Measurements from ENCODE around the gene SLC39A1. TPM values are rescaled to one million over a fixed set of nuclear protein-coding genes. Genes with fewer than 3 reads are reported as not detected.

SLC39A1 gene
- total RNA-seq, 2 donors from 2014 or later = 109 to 117 TPM

DNA sequence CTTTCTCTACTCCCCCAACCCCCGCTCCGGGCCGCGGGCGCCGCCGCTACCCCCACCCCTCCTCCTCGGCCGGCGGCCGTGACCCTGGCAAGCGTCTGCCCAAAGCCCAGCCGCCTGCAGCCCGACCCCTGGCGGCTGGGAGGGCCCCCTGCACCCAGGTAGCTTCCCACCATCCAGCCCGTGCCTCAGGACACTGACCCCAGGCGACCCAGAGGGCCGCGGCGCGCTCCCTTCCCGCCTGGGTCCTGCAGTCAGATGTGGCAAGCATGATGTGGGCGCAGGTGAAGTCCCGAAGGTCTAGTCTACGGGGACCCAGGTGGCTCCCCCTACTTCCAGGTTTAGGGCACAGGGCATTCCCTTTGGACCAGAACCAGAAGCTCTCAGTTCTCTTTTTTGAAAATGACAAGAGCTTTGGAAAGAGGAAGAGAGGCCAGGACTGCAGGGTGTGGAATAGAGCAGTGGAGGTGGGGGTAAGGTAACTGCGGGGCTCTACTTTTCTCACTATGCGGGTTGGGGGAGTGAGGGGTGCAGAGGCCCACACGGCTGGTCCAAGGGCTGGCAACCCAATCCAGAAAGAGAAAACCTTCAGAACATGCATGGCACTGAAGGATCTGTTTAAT, 16.6 kb downstream of the SLC39A1 start, which contains the start of gene DENND4B:
Gene DENND4B, minus strand, starts transcription at position 97 of the 620 bp plus-strand sequence. CDS start 2,344 bp downstream, outside the sequence.
- H3K27ac Mint-ChIP-seq = peak within 1 kb of the TSS; percentile 96
- H3K27me3 Mint-ChIP-seq = no peaks in the 10 kb centered on the region
- peak; percentile 71 for ATAC-seq (replicated peaks)
- no peaks in the 10 kb centered on the region for H3K9me3 Mint-ChIP-seq
- H3K4me1 Mint-ChIP-seq = peaks cover 30% of the 10 kb centered on the region
- H3K4me3 Mint-ChIP-seq = peak within 1 kb of the TSS; percentile 90
- peaks cover 86% of the 10 kb centered on the region for H3K36me3 Mint-ChIP-seq (ENCODE audit: low read depth)

DNA sequence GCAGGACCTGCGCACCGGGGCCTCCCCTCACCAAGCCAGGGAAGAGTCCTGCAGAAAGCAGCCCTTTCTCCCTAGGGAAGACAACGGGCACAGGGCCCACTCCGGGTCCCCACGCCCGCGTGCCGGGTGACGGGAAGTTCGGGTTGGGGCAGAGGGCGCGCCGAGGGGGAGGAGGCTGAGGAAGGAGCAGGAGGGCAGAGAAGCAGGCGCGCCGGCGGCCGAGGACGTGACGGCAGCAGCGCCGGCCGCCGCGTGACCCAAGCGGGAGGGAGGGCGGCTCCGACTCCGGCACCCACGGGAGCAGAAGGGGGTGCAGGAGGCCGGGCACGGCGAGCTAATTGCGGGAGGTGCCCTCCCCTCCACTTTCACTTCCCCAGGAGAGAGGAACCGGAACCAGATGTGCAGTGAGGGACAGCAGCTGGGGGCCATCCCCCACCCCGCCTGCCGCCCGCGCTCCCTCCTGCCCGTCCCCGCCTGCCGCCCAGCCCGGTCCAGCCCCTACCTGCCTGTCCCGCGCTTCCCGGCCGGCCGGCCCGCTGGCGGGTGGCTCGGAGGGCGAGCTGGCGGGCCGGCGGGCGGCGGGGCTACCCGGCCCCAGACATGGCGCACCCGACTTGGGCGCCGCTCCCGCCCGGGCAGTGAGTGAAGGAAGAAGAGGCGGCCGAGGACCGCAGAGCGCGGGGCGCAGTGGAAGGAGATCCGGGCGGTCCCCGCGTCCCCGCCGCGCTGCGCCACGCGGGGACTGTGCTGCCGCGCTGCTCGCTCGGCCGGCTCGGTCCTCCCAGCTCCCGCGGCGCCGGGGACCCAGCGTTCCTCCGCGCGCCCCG, 17.3 kb downstream of the SLC39A1 start:
- Mint-ChIP-seq H3K27me3 (no peaks in the 10 kb centered on the region), H3K4me1 (peaks cover 28% of the 10 kb centered on the region), H3K36me3 (ENCODE audit: low read depth) (peaks cover 84% of the 10 kb centered on the region), H3K4me3 (peak overlapping the region; percentile 90), H3K27ac (peak overlapping the region; percentile 96), H3K9me3 (no peaks in the 10 kb centered on the region)
- peak; percentile 75 for ATAC-seq (replicated peaks)

DNA sequence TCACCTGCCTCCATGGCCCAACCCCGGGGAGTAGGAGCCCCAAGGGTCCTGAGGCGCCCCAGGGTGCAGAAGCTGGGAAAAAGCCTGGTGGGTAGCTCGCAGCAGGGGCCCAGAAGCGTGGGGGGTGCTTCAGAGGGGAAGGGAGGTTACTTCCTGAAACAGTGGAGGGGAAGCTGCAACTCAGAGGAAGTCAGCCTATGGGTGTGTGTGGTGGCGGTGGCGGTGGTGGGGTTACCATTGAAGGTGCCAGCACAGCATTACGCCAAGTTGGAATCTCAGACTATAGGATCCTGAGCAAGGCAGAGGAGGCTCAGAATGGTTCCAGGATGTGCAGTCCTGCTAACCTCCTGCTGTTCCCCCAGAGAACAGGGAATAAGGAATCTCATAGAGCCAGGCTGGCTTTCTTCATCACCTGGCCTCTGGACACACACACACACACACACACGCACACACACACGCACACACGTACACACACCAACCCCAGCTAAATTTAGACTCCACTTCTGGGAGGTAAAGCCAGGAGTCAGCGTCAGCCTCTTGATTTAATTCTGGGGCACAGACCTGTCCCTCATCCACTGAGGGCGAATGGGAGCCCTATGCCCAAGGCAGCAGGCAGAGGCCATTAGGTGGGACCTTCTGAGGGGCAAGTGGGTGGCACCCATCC, 18.1 kb downstream of the SLC39A1 start:
- peaks cover 28% of the 10 kb centered on the region for H3K4me1 Mint-ChIP-seq
- no peaks in the 10 kb centered on the region for H3K27me3 Mint-ChIP-seq
- peaks cover 83% of the 10 kb centered on the region for H3K36me3 Mint-ChIP-seq (ENCODE audit: low read depth)
- ATAC-seq (replicated peaks) = peak; percentile 68
- H3K4me3 Mint-ChIP-seq = peak overlapping the region; percentile 90
- H3K27ac Mint-ChIP-seq = peak overlapping the region; percentile 96
- no peaks in the 10 kb centered on the region for H3K9me3 Mint-ChIP-seq

DNA sequence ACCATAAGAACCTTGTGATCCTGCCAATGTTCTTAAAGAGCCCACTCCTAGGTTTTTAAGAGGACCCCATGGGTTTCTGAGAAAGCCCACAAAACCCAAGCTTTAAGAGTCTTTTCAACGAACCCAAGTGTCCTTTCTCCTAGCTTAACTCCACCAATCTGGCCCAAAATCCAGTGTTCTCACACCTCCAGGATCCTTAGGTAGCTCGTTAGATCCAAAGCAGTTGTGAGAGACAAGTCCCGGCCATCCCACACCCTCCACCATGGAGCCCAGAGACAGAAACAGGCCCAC, 18.6 kb downstream of the SLC39A1 start:
- Mint-ChIP-seq H3K9me3 (no peaks in the 10 kb centered on the region), H3K27ac (peak overlapping the region; percentile 96), H3K4me1 (peaks cover 29% of the 10 kb centered on the region), H3K36me3 (ENCODE audit: low read depth) (peaks cover 83% of the 10 kb centered on the region), H3K4me3 (peak overlapping the region; percentile 90), H3K27me3 (no peaks in the 10 kb centered on the region)
- peak; percentile 3 for ATAC-seq (replicated peaks)

DNA sequence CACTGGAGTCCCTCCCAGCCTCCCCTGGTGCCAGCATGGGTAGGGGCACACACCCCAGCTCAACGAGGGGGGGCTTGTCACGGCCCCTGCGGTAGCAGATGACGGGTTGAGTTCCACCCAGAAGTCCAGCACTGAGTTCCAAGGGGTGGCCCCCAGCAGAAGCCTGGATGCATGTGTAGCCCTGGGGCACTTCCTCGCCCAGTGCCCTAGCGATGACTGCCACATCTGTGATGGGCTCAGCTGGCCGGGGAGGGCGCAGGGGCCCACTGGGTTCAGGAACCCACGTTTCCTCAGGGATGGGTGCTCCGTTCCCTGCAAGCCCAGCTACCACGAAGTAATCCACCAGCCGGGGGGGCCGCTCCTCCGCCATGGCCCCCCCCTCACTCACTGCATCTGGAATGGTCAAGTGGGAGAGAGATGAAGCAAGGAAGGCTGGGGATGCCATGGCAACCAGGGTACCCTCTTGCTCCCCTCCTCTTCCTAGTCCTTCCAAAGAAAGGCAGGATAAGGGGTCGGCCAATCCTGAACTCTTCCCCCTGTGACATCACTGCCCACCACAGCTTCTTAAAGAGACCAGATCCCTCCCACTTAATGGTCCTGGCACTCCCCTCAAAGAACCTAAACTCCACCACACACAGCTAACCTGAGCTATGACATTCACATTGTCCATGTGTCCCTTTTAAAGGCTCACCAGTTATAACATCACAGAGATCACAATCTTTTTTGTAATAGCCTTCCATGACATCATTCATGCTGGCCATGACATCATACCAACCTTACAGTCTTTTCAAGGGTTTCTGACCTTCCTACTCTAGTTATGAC, 19.1 kb downstream of the SLC39A1 start:
- ATAC-seq (replicated peaks) = no peak
- Mint-ChIP-seq H3K4me1 (peaks cover 29% of the 10 kb centered on the region), H3K27ac (peak overlapping the region; percentile 96), H3K4me3 (peak overlapping the region; percentile 90), H3K9me3 (no peaks in the 10 kb centered on the region), H3K27me3 (no peaks in the 10 kb centered on the region), H3K36me3 (ENCODE audit: low read depth) (peaks cover 87% of the 10 kb centered on the region)

DNA sequence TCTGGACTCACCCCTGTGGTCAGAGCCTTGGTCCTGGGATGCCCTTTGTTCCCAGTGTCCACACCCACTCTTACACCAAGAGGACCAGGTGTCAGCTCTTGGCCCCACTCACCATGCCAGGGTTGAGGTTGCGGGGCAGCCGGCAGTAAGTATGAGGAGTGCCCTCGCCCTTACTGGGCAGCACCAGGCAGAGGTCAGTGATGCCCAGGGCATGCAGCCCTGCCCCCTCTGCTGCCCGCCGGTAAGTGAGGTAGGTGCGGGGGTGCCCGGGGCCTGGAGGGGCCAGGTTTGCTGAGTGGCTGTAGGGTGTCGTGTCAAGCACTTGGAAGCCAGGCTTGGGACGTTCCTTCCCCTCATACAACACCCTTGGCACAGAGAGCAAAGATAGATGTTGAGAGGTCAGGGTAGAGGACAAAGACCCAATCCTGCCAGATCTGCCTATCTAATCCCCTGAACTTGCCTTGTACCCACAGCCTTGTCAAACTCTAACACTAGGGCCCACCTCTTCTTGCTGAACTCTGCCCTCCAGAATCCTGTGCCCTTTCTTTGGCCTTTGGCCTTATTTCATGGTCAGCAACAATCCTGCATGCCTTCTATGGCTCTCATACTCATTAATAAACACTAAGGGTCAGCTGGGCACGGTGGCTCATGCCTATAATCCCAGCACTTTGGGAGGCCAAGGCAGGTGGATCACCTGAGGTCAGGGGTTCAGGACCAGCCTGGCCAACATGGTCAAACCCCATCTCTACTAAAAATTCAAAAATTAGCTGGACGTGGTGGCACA, 20.4 kb downstream of the SLC39A1 start:
- no peak for ATAC-seq (replicated peaks)
- no peak overlapping the region for H3K4me3 Mint-ChIP-seq
- no peaks in the 10 kb centered on the region for H3K9me3 Mint-ChIP-seq
- H3K36me3 Mint-ChIP-seq (ENCODE audit: low read depth) = peaks cover 87% of the 10 kb centered on the region
- peaks cover 29% of the 10 kb centered on the region for H3K4me1 Mint-ChIP-seq
- H3K27me3 Mint-ChIP-seq = no peaks in the 10 kb centered on the region
- H3K27ac Mint-ChIP-seq = peak overlapping the region; percentile 96

DNA sequence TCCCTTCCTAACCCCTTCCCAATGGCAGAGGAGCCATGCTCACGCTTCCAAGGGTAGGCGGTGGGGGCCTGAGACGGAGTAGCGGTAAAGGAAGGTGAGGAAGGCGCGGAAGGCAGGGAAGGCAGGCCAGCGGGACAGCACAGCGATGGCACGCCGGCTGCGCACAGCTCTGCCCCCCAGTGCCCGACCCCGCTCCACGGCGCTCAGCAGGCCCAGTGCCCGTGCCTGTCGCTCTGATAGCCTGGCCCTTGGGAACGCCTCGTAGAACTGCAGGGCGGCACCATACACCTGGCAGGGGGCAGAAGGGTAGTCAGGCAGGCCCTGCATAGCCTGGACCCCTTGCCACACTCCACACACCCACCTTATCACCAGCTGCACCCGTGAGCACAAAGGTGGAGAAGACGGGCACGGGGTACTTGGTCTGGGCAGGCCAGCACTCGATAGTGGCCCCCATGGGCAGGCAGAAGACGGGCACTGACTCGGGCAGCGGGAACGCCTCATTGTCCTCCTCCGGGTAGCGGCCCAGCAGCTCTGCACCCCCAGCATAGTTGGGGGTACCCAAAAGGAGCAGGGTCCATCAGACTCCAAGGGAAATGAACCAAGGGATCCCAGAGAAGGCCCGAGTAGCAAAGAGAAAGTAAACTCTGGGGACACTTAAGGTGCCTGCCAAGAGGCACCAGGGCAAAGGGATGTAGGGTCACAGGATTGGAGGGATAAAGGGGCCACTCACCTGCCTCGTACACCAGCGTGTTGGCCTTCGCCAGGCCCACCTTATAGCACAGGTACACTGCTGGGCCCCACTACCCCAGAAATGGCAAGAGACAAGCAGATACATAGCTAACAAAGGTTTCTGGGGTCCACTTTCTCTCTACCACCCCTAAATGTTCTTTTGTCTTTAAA, 21.3 kb downstream of the SLC39A1 start:
- no peaks in the 10 kb centered on the region for H3K9me3 Mint-ChIP-seq
- H3K27me3 Mint-ChIP-seq = no peaks in the 10 kb centered on the region
- peaks cover 88% of the 10 kb centered on the region for H3K36me3 Mint-ChIP-seq (ENCODE audit: low read depth)
- ATAC-seq (replicated peaks) = no peak
- peak overlapping the region; percentile 96 for H3K27ac Mint-ChIP-seq
- no peak overlapping the region for H3K4me3 Mint-ChIP-seq
- H3K4me1 Mint-ChIP-seq = peaks cover 26% of the 10 kb centered on the region

DNA sequence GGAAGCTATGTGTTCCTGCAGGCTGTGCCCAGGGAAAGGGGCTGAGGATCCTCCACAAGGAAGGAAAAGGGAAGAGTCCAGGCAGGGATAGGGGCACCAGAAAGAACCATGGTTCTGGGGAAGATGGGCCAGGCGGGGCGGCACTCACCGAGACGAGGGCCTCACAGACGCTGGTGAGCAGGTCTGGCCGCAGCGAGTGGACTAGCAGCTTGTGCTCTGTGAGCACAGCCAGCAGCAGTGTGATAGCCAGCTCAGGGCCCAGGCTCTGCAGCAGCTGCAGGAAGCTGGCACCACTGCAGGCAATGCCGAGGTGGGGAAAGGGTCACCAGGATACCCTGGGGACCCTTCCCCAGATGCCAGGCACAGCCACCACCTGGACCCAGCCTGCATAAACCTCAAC, 22.6 kb downstream of the SLC39A1 start:
- ATAC-seq (replicated peaks) = no peak
- H3K27ac Mint-ChIP-seq = peak overlapping the region; percentile 21
- H3K9me3 Mint-ChIP-seq = no peaks in the 10 kb centered on the region
- H3K27me3 Mint-ChIP-seq = no peaks in the 10 kb centered on the region
- peaks cover 96% of the 10 kb centered on the region for H3K36me3 Mint-ChIP-seq (ENCODE audit: low read depth)
- no peak overlapping the region for H3K4me3 Mint-ChIP-seq
- peaks cover 25% of the 10 kb centered on the region for H3K4me1 Mint-ChIP-seq

DNA sequence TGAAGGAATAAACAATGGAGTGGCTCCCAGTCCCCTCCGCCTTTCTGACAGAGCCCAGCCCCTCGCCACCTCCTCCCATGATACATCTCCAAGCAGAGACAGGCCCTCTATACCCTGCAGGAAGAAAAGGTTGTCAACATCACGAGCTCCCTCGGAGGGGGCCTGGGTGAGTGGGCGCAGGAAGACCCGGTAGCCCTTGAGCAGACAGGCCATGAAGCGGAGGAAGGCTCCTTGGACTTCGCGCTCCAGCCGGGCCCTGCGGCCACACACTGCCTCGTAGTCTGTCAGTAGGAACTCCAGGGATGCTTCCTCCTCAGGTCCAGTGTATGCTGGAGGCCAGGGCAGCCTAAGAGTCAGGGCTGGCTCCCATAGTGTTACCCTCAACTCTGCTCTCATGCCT, 23.9 kb downstream of the SLC39A1 start:
- Mint-ChIP-seq H3K27me3 (no peaks in the 10 kb centered on the region), H3K4me3 (no peak overlapping the region), H3K27ac (no peak overlapping the region), H3K9me3 (no peaks in the 10 kb centered on the region), H3K4me1 (peaks cover 20% of the 10 kb centered on the region), H3K36me3 (ENCODE audit: low read depth) (peaks cover 96% of the 10 kb centered on the region)
- ATAC-seq (replicated peaks) = no peak

DNA sequence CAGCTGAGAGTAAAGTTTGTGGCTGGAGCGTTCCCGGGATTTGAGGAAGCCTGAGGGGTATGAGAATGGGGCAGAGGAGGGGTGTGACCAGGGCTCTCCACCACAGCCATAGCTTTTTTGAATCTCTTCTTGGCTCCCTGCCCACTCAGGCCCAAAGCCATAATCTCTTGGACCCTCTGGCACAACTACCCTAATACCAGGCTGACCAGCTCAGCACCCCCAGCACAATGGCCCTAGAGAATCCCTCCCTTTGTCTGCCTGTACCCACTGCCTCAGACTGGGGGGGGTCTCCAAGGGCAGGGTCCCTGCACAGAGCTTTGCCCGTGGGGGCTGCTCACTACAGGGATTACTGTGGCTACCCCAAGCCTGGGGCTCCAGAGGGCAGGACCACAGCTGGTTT, 24.3 kb downstream of the SLC39A1 start:
- no peak for ATAC-seq (replicated peaks)

DNA sequence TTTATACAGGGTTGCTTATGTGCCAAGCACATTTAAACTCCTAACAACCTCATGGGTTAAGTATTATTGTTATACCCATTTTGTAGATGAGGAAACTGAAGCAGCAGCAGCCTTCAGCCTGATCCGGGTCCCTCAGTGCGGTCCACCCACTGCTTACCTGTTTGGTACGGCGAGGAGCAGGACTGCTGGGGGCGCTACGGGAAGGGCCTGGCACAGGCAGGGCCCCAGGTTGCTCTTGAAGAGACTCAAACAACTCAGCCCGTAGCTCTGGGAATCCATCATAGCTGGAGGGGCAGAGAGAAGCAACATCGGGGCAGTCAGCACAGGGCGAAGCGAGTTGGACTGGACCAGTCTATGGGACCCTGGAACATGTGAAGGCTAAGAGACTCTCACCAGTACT, 26.0 kb downstream of the SLC39A1 start:
- Mint-ChIP-seq H3K27ac (no peak overlapping the region), H3K36me3 (ENCODE audit: low read depth) (peaks cover 92% of the 10 kb centered on the region), H3K4me3 (no peak overlapping the region), H3K9me3 (no peaks in the 10 kb centered on the region), H3K27me3 (no peaks in the 10 kb centered on the region), H3K4me1 (peaks cover 7% of the 10 kb centered on the region)
- ATAC-seq (replicated peaks) = no peak

More for the DNA sequence above, 24.3 kb downstream of the SLC39A1 start:
- Mint-ChIP-seq H3K4me3 (no peak overlapping the region), H3K9me3 (no peaks in the 10 kb centered on the region), H3K27me3 (no peaks in the 10 kb centered on the region), H3K4me1 (peaks cover 17% of the 10 kb centered on the region), H3K36me3 (ENCODE audit: low read depth) (peaks cover 96% of the 10 kb centered on the region), H3K27ac (no peak overlapping the region)

DNA sequence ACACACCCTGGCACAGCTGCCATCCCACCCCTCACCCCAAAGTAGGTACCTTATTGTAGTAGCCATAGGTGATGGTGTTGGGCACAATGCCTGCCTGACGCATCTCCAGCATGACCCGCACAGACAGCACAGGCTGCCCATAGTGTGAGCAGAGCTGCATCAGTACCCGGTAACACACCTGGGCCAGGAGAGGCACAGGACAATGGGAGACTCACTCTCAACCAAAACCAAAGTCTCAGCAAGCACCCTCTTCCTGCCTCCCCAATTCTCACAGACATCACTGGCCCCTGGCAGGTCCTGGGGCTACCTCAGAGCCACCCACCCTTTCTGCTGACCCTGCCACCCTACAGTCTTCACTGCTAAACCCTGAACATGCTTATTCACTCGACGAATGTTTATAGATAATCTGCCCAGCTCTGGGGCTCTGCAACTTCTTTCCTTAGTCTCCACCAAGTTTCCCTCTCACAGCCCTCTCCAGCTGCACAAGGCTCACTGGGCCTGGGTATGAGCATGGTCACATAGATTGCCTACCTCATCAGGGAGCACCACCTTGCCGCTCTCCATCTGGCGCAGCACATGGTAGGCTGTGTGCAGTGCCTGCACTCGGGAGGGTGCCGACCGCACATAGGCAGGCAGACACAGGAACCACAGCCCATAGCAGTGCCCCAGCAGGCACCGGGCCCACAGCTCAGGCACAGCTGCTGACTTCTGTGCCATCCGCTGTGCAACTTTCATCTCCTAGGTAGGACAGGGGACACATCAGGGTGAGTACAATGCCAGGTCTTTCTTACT, 27.1 kb downstream of the SLC39A1 start:
- no peaks in the 10 kb centered on the region for H3K27me3 Mint-ChIP-seq
- peaks cover 94% of the 10 kb centered on the region for H3K36me3 Mint-ChIP-seq (ENCODE audit: low read depth)

More for the DNA sequence above, 27.1 kb downstream of the SLC39A1 start:
- peaks cover 5% of the 10 kb centered on the region for H3K4me1 Mint-ChIP-seq
- ATAC-seq (replicated peaks) = no peak
- no peak overlapping the region for H3K4me3 Mint-ChIP-seq
- H3K9me3 Mint-ChIP-seq = no peaks in the 10 kb centered on the region
- no peak overlapping the region for H3K27ac Mint-ChIP-seq

All from activated T-helper 17 cell treated with anti-CD3 and anti-CD28 coated beads, Interleukin-2, amount 50 U/mL, for 72 hours (primary cell).